Sigmoid colon (tissue), 4 donors: ENCODE measurements around the gene MAPKBP1.

ENCODE experiments used
- POLR2AphosphoS5 ChIP-seq, 4 donors: sonication (generic); formaldehyde crosslinking; IDR thresholded peaks; one replicate each; pipeline ENCODE4 v1.6.1; 2017; ENCODE audit warnings: antibody characterized with exemption in 4 of 4
- TF ChIP-seq, protein P1 (sequence below), 4 experiments: fragments of 450-650 bp in 3 of 4; fragments of 200-600 bp in 1 of 4; IDR thresholded peaks; one replicate each; pipeline ENCODE4 v1.5.1; 2016 to 2019; ENCODE audit warnings: antibody characterized with exemption in 4 of 4, mild to moderate bottlenecking in 3 of 4, moderate library complexity in 2 of 4

DNA sequence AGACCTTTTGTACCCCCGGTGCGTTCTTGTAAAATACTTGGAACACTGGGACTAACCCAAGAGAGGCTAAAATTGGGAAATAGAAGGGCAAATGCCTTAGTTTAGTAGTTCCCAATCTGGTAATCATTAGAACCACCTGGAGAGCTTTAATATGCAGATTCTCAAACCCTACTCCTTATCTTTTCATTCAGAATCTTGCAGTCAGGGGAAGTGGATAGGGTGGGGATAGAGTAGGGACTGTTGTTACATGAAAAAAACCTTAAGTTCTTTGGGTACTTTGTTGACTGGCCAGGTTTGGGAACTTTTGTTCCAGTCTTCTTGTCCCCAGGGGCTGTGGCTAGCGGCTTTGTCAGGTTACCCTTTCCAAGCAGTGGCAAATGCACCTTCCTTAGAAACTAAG, 15.9 kb downstream of the MAPKBP1 start:
- TF ChIP-seq, protein P1, sequence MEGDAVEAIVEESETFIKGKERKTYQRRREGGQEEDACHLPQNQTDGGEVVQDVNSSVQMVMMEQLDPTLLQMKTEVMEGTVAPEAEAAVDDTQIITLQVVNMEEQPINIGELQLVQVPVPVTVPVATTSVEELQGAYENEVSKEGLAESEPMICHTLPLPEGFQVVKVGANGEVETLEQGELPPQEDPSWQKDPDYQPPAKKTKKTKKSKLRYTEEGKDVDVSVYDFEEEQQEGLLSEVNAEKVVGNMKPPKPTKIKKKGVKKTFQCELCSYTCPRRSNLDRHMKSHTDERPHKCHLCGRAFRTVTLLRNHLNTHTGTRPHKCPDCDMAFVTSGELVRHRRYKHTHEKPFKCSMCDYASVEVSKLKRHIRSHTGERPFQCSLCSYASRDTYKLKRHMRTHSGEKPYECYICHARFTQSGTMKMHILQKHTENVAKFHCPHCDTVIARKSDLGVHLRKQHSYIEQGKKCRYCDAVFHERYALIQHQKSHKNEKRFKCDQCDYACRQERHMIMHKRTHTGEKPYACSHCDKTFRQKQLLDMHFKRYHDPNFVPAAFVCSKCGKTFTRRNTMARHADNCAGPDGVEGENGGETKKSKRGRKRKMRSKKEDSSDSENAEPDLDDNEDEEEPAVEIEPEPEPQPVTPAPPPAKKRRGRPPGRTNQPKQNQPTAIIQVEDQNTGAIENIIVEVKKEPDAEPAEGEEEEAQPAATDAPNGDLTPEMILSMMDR (IDR thresholded peaks at IDR 0.05): no peak
- no peak for TF ChIP-seq POLR2AphosphoS5 (IDR thresholded peaks at IDR 0.05)
